Activated T-cell treated with anti-CD3 and anti-CD28 coated beads for 4 hours (primary cell): ENCODE results near the gene TMEM101.
"Not testable (repeated sequence)": the region's sequence is repeated elsewhere in the genome, so short reads cannot be mapped to it uniquely, and the experiment has no call there.

Experiments
- DNase-seq: peaks from one replicate; pipeline ENCODE4 v3.0.0-alpha.2; 2020

The TMEM101 gene

DNA sequence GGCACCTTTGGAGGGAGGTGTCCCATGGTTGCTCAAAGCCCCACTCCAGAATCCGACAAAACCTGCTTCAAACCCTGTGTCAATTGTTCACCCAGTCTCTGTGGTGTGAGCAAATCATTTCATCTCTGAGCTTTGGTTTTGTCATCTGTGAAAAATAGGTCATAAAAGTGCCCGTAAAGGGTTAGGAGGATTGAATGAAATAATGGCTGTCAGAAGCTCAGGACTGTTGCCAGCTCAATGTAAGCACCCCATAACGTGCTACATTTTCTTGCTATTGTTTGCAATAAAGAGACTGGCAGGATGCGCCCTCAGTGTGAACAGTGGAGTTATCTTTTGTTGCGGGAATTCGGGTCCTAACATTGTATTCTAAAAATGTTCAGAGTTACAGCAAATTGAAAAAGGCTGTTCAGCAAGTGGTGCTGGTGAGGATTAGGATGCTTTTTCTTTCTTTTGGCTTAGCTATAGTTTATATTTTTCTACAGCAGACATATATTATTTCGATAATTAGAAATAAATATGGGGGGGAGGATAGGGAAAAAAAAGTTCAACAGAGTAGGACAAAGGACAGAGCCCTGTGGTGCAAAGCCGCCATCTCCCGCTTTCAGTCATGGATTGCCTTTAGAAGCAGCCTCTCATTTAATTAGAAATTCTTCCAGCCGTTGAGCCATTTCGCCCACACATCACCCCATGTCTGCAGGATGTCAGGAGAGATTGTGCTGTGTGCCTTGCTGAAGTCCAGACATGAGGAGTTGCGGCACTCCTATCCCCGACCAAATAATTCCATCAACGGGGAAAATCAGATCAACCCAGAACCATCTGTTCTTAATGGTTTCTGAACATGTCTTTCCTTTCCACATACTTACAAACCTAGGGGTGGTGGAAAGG is 40.1 kb downstream of the TMEM101 start:
- DNase-seq = no peak

DNA sequence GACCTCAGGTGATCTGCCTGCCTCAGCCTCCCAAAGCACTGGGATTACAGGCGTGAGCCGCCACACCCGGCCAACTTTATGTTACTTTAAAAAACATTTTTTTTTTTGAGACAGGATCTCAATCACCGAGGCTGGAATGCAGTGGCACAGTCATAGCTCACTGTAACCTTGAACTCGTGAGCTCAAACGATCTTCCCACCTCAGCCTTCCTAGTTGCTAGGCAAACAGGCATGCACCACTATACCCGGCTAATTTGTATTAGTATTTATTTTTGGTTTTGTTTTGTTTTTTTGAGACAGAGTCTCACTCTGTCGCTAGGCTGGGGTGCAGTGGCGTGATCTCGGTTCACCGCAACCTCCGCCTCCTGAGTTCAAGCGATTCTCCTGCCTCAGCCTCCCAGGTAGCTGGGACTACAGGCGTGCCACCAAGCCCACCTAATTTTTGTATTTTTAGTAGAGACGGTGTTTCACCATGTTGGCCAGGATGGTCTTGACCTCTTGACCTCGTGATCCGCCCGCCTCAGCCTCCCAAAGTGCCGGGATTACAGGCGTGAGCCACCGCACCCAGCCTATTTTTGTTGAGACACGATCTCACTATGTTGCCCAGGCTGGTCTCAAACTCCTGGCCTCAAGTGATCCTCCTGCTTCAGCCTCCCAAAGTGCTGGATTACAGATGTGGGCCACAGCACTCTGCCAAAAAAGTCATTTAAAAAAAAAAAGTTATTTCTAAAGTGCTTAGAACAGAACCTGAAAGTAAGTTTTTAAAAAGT is 42.1 kb downstream of the TMEM101 start:
- not testable (repeated sequence) for DNase-seq

DNA sequence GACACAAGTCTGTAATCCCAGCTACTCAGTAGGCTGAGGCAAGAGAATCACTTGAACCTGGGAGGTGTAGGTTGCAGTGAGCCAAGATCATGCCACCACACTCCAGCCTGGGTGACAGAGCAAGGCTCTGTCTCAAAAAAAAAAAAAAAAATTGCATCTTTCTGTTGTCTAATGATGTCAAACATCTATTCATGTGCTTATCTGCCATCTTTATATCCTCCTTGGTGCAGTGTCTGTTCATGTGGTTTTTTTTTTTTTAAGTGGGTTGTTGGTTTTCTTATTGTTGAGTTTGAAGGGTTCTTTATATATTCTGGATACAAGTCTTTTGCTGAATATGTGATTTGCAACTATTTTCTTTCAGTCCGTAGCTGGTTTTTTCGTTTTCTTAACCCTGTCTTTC is 43.3 kb downstream of the TMEM101 start:
- not testable (repeated sequence) for DNase-seq

DNA sequence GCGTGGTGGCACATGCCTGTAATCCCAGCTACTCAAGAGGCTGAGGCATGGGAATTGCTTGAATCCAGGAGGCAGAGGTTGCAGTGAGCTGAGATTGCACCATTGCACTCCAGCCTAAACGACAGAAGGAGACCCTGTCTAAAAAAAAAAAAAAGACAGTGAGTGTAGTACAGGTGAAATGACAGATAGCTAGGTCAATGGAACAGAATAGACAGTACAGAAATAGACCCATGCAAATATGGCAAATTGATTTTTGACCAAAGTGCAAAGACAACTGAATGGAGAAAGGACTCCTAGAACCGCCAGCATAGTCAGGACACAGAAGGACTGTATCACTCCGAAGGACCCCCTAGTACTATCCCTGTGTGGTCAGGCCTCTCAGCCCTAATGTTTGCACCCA is 44.4 kb downstream of the TMEM101 start:
- no peak for DNase-seq

DNA sequence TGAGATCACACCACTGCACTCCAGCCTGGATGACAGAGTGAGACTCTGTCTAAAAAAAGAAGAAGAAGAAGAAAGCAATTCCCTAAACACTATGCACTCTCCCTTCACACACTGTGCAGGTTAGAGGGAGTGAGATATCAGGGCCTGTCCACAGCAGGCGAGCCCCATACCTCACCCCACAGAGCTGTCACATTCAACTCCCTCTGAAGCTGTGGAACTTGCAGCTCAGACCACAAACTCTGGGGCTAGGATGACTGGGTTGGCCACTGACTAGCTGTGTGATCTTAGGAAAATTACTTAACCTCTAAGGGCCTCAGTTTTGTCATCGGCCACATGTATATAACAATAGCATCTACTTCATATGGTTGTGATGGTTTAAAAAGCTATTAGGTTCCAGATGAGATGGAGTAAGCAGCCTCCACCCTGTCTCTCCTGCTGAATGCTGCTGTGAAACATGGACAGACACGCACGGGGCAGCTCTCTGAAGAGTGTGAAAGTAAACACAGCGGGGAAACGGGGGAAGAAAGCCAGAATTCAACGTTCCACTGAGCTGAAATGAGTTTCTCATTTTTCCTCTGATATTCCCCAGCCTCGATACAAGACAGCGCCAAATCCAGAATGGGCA is 47.4 kb downstream of the TMEM101 start:
- no peak for DNase-seq

DNA sequence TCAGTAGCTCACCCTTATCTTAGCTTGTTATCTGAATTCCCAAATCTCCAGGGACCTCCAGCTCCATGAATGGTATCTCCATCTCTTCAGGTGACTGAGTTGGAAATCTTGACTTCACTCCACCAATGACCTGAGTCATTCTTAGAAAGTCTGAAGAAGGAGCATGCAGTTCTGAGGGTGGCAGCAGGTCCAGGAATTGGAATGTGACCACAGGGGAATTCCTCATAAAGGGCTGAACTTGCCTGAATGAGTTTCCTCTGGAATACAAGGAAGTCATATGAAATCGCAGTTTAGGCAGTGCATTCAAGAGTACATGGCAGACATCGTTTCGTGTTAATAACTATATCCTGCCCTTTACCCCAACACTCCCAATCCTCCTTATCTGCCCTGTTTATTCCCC is 48.5 kb downstream of the TMEM101 start:
- no peak for DNase-seq

DNA sequence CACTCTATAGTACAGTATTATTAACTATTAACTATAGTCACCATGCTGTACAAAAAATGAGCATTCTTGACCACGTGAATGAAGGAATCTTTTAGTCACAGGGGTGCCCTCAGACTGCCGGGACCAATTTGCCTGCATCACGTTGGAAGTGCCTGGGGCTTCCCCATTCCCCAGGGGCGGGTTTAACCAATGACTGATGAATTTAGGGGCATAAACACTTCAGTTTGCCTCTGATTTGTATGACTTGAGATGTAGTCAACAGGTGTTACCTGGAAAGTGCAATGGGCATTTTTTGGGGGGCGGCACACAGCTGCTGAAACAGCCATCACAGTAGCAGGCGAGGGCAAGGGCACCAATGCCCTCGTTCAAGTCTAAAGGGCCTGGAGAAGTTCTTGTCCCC is 52.3 kb downstream of the TMEM101 start:
- DNase-seq = no peak

DNA sequence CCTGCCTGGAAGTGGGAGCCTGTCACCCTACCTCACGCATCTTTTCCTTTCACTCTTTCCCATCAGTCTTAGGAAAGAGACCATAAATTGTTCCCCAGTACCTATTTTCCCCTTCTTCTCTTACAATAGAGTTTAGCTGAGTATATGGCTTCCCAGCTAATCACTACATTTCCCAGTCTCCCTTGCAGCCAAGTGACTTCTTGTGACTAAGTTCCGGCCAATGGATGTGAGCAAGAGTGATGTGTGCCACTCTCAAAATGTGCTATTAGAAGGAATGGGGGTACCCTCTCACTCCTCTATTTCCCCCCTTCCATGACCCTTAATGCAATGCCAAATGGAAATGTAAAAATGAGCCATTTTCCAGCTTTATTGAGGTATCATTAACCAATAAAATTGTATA is 52.8 kb downstream of the TMEM101 start:
- no peak for DNase-seq

DNA sequence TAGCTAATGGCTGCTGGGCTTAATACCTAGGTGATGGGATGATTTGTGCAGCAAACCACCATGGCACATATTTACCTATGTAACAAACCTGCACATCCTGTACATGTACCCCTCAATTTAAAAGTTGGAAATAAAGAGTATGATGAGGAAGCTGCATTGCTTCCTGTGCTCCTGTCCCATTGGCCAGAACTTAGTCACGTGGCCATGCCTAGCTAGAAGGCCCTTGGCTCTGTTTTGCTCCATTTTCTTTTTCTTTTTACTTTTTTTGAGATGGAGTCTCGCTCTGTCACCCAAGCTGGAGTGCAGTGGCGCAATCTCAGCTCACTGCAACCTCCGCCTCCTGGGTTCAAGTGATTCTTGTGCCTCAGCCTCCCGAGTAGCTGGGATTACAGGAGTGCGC is 53.5 kb downstream of the TMEM101 start:
- not testable (repeated sequence) for DNase-seq
